Kidney epithelial cell (primary cell): ENCODE results near the gene MYDGF. TPM values are rescaled to one million over a fixed set of nuclear protein-coding genes. Genes with fewer than 3 reads are reported as not detected.

Experiments
- DNase-seq: peaks from one replicate; pipeline ENCODE4 v3.0.0-alpha.2; 2010; ENCODE audit warnings: low read depth
- H3K27me3 ChIP-seq: 2 replicates; pipeline ENCODE4 v1.6.0; 2011; ENCODE audit warnings: low read length; ENCODE audit not compliant: control insufficient read depth, insufficient read depth
- H3K36me3 ChIP-seq: 2 replicates; pipeline ENCODE4 v1.5.1; 2011; ENCODE audit warnings: low read length; ENCODE audit not compliant: control insufficient read depth, insufficient read depth
- H3K4me3 ChIP-seq: 2 replicates; pipeline ENCODE4 v1.5.1; 2011; ENCODE audit warnings: low read depth, mild to moderate bottlenecking, control low read depth, low read length
- total RNA-seq: library from RNA; depleted of rRNA; stranded (reverse); fragments of >200 nt; gene quantifications from 2 replicates; pipeline ENCODE4 v1.2.3, GENCODE V29; 2015
- TF ChIP-seq, protein P1 (sequence below): IDR thresholded peaks from 2 replicates; pipeline ENCODE4 v1.5.1; 2011; ENCODE audit warnings: mild to moderate bottlenecking, moderate library complexity, low read length, control low read depth, inconsistent platforms; ENCODE audit not compliant: insufficient read depth, poor library complexity, severe bottlenecking

Gene MYDGF
- total RNA-seq, 1 donor from 2014 or later = 173 TPM

DNA sequence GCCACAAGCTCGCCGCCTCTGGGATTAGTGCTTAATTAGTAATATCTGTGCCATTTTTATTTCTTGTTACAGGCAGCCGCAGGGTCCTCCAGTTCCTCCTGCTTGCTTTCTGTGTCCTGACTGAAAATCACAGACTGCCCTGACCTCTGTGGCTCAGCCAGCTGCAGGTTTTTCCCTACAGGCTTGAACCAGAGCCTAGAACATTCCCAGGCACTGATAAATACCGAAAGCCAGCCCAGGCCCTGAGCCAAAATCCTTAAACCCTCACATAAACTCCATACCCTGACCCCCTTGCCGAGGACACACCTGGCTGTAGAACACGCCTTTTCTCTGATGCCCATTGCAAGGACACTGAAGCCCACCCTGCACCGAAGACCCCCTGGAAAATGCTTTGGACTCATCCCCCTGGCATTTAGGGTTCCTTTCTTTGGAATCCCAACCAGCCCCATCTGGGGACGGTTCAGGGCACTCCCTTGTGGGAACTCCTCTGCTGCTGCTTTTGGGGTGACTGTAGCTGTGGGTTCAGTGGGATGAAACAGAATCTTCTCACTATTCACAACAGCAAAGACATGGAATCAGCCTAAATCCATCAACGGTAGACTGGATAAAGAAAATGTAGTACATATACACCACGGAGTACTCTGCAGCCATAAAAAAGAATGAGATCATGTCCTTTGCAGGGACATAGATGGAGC lies 38.0 kb upstream of the MYDGF start:
- no peak for DNase-seq
- Histone ChIP-seq H3K4me3 (no peak overlapping the region), H3K27me3 (no peaks in the 10 kb centered on the region), H3K36me3 (peaks cover 2% of the 10 kb centered on the region)
- TF ChIP-seq, protein P1, sequence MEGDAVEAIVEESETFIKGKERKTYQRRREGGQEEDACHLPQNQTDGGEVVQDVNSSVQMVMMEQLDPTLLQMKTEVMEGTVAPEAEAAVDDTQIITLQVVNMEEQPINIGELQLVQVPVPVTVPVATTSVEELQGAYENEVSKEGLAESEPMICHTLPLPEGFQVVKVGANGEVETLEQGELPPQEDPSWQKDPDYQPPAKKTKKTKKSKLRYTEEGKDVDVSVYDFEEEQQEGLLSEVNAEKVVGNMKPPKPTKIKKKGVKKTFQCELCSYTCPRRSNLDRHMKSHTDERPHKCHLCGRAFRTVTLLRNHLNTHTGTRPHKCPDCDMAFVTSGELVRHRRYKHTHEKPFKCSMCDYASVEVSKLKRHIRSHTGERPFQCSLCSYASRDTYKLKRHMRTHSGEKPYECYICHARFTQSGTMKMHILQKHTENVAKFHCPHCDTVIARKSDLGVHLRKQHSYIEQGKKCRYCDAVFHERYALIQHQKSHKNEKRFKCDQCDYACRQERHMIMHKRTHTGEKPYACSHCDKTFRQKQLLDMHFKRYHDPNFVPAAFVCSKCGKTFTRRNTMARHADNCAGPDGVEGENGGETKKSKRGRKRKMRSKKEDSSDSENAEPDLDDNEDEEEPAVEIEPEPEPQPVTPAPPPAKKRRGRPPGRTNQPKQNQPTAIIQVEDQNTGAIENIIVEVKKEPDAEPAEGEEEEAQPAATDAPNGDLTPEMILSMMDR = no peak

DNA sequence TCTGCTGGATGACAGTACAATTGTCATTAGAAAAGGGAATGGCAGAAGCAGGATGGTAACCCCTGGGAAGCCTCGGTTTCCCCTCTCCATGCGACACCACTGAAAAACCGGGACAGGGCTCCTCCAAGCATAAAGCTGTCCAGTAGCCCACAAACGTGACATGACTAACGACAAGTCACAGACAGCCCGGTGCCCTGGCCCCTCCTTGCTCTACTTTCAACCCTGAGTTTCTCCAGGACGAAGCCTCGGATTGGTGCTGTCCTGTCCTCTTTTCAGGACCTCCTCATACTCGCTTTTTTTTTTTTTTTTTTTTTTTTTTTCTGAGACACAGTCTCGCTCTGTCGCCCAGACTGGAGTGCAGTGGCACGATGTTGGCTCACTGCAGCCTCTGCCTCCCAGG lies 37.2 kb upstream of the MYDGF start:
- no peaks in the 10 kb centered on the region for H3K27me3 ChIP-seq
- peaks cover 2% of the 10 kb centered on the region for H3K36me3 ChIP-seq
- H3K4me3 ChIP-seq = no peak overlapping the region
- TF ChIP-seq, protein P1 = no peak
- DNase-seq = no peak

DNA sequence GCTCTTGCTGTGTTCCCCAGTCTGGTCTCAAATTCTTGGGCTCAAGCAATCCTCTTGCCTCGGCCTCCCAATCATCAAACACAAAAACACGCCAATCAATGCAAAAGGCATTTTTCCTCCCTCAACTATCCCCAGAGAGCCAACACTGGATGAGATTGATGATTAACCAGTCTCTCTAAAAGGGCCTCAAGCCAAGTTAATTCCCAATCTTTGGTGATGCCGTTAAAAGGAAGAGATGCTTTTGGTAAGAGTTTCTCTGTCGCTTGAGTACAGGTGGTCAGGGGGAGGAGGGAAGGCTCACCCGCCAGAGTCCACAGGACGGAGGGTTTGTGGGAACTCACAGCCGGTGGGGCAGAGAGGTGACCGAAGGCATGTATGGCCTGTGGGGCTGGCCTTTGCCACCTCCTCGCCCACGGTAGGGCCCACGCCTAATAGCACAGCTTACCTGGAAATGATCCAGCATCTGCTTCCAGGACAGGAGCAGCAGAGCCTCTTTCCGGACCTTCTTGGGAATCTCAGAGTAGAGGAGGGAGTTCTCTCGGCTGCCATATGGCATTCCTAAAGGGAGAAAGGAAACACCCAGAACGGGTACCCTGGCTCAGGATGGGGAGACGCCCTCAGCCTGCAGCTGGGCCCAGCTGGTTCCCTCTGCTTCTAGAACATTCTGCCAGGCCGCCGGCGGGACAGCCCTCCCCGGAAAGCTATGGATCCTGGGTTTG lies 35.4 kb upstream of the MYDGF start:
- peaks cover 1% of the 10 kb centered on the region for H3K36me3 ChIP-seq

DNA sequence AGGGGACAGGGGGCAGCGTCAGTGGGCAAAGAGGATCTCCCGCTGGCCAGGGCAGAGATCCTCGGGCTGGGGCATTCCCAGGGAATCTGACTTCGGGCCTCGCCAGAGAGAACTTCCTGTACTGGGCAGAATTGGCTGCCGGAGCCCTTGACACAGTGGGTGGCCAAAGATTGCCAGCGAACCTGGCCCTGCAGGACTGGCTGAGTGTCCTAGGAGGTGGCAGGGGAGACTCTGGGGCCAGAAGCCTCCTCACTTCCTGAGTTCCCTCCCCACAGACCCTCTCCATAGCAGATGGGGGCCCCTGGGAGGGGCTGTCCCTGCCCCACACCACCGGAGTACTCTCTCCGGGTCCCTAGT lies 34.2 kb upstream of the MYDGF start:
- TF ChIP-seq, protein P1 = no peak
- Histone ChIP-seq H3K36me3 (peaks cover 1% of the 10 kb centered on the region), H3K4me3 (no peak overlapping the region)

More for the DNA sequence above, 35.4 kb upstream of the MYDGF start:
- TF ChIP-seq, protein P1 = no peak
- no peaks in the 10 kb centered on the region for H3K27me3 ChIP-seq
- no peak overlapping the region for H3K4me3 ChIP-seq
- no peak for DNase-seq

DNA sequence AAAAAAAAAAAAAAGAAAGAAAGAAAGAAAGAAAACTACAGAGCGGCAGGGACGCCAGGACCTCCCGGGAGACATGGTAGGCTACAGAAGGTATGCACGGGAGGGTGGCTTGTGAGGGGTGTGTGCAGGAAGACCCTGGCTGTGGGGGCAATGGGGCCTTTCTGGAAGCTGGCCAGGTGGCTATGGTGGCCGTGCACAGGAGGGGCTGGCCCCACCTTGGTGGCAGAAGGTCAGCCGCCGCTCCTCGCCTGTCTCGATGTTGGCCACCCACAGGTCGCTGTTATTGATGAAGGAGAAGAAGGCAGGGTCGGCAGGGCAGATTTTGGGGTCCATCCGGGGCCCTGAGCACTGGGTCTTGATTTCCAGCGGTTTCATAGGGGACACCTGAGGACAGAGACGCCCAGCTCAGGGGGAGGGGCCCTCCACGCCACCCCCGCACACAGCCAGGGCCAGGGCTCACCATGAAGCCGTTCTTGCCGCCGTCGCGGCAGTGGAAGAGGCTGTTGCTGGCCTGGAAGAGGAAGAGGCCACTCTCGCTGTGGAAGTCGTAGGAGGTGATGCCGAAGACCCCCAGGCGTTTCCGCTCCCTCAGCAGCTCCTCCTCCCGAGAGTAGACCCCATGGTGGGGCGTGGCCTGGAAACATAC lies 33.7 kb upstream of the MYDGF start:
- TF ChIP-seq, protein P1 = no peak
- Histone ChIP-seq H3K27me3 (no peaks in the 10 kb centered on the region), H3K36me3 (peaks cover 1% of the 10 kb centered on the region)

More for the DNA sequence above, 34.2 kb upstream of the MYDGF start:
- no peaks in the 10 kb centered on the region for H3K27me3 ChIP-seq
- no peak for DNase-seq

More for the DNA sequence above, 33.7 kb upstream of the MYDGF start:
- H3K4me3 ChIP-seq = no peak overlapping the region
- DNase-seq = no peak
